Effector CD4-positive, alpha-beta T cell (primary cell): ENCODE measurements around the gene LCN10.

ENCODE experiments used
- DNase-seq: peaks from one replicate; pipeline ENCODE4 v3.0.0-alpha.2; 2020

LCN10 gene

DNA sequence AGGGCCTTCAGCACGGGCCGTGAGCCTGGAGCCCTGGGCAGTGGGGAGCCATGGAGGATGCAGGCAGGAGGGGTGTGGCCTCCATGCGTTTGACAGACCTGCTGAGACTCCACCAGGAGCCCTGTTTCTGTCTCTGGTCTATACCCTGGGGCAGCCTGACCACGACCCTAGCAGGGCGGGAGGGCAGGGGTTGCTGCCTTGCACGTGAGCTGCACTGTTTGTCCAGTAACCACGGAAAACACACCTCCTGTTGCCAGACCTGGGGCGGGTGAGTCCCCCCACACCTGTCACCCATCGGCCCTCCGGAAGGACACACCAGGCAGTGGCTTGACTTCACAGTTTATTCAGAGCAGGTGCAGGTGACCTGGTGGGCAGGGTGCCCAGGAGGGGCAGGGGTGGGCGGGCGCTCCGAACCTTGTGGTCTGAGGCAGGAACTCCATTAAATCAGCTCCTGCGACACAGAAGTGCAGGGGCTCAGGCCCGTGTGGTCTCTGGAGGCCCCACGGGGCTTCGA, 11.4 kb upstream of the LCN10 start:
- DNase-seq, result no peak

DNA sequence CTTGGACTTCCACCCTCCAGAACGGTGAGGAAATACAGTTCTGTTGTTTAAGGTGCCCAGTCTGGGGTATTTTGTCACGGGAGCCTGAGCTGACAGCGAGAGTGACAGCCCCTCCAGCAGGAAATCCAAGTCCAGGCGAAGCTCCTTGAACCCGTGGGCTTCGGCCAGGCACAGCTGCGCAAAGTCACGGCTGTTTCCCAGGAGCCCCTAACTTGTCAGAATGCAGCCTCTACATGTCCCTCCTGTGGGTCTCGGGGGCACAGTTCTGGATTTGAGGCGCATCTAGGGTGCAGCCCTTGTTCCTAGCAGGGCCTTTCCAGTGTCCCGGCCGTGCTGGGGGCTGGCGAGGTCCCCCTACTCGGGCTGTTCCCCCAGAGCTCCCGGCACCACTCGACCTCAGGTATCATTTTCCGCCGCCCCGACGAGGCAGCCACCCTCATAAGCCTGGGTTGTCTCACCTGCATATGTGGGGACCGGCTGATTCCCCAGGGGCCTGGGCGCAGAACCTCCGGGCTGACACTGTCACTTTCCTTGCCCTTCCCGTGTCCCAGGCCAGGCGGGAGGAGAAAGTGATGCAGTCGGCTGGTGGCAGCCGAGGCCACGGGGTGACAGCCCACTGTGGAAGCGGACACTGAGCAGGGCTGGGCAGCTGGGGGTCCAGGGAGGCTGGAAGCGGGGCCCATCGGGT, 10.8 kb upstream of the LCN10 start:
- DNase-seq, result no peak

DNA sequence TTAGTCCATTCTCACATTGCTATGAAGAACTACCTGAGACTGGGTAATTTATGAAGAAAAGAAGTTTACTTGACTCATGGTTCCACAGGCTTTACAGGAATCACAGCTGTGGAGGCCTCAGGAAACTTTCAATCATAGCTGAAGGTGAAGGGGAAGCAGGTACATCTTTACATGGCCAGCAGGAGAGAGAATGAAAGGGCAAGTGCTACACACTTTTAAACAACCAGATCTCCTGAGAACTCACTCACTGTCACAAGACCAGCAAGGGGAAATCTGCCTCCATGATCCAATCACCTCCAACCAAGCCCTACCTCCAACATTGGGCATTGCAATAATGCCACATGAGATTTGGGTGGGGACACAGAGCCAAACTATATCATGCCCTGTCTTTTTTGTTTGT, 9.1 kb upstream of the LCN10 start:
- DNase-seq, result no peak

DNA sequence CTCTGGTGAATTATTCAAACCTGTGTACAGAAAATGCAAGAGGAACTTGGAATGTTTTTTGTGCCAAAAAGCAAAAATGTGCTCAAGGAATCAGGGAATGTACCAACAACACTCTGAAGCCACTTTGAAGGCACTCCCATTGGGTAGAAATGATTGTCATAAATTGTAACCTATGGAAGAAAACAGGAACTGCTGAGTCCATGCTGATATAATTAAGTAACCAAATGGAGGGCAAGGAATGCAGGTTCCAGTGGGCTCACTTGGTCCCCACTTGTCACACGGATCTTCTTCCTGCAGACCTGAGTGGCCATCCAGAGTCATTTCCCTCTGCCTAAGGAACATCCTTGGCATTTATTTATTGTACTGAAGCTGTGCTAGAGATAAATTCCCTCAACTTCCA, 8.5 kb upstream of the LCN10 start:
- no peak for DNase-seq

DNA sequence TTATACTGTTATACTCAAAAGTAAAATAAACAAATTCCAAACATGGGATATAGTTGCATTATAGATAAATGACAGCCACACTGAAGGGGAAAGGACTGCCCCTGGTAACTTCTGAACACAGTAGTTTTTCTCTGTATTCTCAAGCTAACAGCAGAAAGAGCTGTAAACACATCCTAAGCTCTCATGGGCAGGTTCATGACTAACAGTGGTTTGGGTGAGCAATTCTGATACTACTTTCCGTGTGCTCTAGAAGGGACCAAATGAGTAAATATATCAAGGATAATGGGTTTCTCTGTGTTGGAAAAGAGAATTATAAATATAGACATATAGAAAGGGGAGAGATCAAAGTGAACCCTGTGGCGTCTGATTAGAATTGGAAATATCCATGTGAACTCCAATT, 7.8 kb upstream of the LCN10 start:
- DNase-seq, result no peak

DNA sequence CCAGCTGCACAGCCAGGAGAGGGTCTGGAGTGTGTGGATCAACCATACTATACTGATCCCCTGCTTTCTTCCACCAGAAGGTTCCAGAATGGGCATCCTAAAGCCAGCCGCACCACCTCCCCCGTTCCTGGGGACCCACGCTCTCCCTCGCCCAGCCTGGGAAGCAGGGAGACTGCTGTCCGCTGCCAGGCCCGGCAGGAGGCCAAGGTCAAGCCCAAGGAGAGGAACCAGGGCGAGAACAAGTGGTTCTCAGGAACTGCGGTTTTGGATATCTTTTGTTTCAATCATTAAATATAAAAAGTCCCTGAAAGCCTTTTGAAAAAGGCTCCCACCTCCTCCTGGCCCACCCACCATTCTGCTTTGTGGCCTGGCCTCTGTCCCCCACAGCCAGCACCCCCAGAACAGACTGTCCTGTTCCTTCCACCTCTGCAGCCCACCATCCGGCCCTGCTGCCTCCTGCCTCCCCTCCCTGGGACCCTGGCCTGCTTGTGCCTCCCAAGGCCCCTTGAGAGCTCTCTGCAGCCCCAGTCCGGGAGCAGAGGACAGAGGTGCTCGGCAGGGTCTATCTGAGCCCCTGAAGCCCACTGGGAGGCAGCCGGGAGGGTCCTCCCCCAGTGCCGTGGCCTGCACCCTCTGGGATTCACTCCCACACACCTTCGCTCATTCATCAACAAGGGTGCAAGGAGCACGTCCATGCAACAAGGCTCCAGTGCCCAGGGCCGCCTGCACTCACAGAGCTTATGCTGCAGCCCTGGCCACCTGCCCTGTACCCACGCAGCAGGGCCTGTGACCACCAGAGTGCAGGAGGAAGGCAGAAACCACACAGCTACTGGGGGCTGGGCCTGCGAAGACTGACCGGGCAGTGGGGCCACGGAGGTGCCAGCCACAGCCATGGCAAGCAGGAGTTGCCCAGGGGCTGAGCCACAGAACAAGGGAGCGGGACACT, 6.2 kb upstream of the LCN10 start:
- no peak for DNase-seq

DNA sequence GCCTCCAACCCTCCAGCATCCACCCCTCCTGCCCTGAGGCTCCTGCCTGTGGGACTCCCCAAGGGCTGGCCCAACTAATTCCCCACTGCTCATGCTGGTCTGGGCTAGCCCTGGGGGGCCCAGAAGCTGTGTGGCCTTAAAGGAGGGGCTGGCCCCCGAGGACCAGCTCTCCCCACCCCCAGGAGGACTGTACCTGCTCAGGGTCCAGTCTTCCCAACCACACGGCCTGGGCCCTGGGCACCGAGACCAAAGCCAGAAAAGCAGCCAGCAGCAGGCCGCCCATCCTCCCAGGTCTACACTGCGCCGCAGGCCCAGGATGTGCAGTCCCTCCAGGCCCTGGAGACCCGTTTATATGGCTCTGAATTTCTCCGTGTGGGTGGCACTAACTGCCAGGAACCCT, 5.5 kb upstream of the LCN10 start, which contains the start of gene LCN6:
TSS of gene LCN6 (minus strand) at position 325 of the 400 bp plus-strand sequence. CDS start at position 283, 42 bp downstream.
- DNase-seq, result no peak

DNA sequence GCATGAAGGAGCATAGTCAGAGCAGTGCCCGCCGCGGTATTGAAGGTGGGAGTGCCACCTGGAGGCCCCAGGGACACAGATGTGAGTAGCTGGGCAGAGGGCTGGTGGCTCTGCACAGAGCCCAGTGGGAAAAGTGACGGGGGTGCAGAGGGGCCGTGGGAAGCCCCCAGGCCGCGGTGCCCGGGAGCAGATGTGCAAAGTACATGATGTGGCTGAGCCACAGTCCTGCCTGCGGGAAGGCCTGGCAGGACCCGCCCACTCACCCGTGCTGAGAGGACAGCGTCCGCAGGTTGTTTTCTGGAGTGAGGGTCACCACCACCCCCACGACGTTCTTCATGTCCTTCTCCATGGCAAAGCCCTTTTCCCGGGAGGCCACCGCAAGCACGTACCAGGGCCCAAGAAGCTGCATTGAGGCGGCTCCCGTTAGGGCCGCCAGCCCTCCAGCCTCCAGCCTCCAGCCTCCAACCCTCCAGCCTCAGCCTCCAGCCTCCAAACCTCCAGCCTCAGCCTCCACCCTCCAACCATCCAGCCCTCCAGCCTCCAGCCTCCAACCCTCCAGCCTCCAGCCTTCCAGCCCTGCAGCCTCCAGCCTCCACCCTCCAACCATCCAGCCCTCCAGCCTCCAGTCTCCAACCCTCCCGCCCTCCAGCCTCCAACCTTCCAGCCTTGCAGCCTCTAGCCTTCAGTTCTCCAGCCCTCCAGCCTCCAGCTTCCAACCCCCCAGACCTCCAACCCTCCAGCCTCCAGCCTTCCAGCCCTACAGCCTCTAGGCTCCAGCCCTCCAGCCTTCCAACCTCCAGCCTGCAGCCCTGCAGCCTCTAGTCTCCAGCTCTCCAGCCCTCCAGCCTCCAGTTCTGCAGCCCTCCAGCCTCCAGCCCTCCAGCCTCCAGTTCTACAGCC, 4.7 kb upstream of the LCN10 start:
- DNase-seq, result no peak

DNA sequence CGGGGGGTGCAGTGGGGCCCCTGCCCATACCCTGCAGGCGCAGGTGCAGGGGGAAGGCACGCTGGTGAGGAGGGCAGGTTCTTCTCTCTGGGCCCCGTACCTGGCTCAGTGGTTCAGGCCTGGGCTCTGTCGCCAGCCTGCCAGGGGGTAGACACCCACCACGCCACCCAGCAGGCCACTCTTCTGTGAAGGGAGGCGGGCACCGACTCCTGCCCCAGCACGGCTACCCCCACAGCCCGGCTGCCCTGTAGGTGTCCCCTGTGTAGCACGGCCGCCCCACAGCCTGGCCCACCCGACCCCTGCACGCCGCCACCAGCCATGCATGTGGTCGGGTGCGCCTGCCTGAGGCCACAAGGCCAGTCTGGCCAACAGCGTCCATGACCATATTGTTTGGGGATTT, 3.9 kb upstream of the LCN10 start:
- DNase-seq, result no peak

DNA sequence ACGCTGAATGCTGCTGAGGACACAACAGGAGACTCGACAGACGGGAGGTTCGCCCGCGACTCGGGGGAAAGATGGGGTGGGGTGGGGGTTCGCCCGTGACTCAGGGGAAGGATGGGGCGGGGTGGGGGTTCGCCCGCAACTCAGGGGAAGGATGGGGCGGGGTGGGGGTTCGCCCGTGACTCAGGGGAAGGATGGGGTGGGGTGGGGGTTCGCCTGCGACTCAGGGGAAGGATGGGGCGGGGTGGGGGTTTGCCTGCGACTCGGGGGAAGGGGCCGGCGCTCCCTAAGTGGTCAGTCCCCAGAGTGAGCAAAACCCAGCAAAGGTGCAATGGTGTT, 3.4 kb upstream of the LCN10 start:
- DNase-seq, result no peak

DNA sequence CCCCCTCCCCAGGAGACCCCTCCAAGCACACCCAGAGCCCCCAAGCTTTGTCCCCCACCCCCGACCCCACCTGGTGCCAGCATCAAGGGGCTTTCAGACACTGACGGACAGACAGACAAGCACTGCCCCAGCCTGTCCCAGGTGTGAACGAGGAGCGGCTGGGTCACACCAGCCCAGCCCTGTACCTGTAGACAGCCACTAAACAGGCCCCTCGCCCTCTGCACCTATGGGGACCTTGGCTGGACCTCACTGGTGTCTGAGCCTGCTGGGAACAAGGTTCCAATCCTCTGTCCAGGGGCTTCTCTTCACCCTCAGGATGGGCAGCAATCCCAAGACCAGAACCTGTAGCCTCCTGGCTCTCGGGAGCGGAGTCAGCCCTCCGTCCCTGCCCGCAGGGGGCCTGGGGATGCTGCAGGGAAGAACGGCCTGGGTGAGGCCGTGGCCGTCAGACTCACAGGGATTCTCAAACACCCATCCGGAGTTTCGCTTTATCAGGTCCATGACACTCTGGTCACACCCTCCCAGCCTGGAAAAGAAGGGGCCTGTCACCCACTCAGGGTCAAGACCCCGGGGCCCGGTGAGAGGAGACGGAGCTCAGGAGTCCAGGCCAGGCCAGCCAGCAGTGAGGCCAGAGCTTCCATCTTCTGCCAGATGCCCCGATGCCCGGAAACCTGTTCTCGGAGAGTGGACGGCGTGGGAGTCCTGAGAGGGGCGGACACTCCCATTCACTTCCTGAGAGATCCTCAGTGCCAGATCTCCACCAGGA, 2.8 kb upstream of the LCN10 start:
- DNase-seq, result no peak

DNA sequence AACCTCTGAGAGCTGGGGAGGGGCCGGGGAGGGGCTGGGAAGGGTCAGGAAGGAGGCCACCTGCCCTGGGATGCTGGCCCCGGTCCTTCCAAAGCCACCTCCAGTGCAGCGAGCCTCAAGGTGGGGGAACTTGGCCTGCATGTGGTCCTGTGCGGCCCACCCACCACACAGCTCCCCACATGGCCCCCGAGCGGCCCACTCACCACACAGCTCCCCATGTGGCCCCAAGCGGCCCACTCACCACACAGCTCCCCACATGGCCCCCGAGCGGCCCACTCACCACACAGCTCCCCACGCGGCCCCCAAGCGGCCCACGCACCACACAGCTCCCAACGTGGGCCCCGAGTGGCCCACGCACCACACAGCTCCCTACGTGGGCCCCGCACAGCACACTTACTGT, 2.0 kb upstream of the LCN10 start:
- DNase-seq, result no peak

DNA sequence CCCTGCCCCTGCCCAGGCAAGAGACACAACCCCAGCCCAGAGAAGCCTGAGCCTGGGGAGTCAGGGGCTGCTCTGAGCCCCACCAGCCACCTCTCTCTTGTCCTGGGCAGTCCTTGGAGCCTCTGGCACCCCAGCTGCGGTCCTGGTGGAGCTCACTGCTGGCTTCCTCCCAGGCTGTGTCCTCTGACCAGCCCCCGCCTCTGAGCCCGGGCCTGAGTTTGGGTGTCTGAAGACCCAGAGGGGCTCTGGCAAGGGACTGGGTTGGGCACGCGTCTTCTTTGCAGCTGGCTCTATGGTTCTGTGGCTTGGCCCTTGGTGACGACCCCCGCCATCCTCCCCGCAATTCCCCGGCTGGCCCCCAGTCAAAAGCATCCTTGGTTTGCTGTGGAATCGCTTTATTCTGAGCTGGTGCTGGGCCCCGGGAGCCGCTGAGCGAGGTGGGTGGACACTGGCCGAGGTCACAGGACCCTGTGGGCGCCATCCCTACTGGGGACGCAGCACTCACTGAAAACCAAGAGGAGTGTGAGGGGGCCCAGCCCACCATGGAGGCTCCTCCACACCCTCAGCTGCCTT, 985 bp upstream of the LCN10 start:
- DNase-seq, result no peak

DNA sequence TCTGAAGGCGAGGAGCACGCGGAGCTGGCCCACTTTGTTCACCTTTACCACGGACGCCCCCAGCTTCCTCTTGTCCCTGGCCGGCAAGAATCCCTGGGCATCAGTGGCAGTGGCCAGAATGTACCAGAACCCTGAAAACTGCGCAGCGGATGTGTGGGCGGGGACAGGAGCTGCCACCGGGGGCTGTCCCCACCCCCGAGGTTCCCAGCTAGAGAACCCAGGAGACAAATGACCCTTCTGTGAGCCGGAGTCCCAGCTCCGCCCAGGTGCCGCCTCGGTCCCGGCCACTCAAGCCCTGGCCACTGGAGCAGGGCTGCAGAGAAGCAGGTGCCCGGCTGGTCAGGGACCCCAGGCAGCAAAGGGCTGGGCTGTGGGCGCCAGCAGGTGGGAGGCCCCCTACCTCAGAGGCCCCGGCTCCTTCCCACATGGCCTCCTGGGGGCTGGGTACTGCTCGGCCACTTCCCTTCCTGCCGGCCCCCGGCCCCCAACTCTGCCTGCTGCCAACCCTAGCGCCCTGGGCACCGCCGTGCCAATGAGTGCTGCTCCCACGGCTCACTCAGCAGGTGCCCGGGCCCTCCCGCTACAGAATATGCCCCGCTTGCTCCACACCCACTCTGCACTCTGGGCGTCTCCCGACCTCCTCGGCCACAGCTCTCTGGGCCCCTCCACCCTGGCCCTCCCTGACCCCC, 713 bp downstream of the LCN10 start:
- DNase-seq, result no peak

DNA sequence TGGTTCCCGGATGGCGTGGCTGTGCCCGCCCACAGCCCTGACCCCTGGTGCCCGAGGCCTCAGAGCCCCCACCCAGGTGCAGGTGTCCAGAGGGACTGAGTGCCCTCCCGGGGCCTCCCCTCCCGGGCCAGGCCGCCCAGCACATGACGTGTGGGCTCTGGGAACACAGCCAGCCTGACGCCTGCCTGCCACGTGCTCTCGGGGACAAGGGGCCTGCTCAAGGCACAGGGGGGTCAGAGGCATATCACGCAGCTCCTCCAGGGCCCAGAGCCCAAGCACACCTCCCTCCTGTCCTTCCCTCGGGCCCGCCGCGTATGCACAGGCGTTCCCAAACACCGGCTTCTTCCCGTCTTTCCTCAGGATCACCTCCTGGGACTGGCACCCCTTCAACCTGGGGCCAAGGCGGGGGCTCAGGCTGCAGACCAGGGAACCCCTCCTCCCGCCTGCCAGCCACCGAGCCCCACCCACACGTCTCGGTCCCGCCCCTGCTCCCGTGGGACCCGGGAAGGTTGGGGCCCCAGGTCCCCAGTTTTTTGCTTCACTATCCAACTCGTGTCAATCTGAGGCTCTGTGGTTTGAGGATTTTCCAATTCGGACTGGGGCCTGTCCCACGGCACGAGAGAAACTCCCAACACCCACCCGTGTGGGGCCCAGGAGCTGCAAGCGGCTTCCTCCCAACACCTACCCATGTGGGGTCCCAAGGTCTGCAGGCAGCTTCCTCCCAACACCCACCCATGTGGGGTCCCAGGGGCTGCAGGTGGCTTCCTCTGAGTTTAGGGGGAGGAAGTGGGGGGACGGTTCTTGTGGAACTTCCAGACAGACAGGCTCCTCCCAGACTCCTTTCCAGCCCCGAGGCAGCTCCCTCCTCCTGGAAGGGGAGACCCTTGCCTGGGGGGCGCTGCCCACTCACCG, 1.5 kb downstream of the LCN10 start:
- DNase-seq, result no peak

DNA sequence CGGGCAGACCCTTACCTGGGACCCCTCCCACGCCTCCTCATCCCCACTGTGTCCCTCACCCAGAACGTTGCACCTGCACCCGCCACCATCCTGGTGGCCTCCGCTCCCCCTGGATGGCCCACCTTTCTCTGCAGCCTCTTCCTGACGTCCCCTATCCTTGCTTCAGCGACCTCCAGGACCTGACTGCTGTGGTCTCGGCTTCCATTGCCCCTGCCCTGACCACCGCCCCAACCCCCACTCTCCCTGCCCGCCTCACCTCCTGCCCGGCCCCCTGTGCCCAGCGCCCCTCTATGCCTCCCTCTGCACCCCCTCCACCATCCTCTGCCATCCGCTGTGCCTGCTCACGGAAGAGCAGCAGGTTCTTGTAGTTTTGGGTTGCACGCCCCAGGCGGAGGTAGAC, 2.2 kb downstream of the LCN10 start:
- DNase-seq, result no peak

DNA sequence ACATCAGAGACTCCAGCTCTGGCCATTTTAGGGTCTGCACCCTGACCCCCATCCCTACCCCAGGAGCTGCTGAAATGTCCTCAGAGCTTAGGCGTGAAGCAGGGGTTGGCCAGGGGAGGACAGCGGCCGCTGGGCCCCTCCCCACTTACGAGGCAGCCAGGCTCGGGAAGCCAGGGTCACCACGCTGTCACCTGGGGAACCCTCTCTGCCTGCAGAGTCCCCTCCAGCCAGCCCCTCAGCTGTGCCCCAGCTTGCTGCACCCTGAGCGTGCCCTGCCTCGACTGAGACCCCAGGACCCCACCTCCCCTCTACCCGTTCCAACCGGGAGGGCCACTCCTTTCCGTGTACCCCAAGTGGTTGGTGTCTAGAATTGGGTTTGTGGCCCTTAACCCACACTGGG, 2.7 kb downstream of the LCN10 start:
- no peak for DNase-seq

DNA sequence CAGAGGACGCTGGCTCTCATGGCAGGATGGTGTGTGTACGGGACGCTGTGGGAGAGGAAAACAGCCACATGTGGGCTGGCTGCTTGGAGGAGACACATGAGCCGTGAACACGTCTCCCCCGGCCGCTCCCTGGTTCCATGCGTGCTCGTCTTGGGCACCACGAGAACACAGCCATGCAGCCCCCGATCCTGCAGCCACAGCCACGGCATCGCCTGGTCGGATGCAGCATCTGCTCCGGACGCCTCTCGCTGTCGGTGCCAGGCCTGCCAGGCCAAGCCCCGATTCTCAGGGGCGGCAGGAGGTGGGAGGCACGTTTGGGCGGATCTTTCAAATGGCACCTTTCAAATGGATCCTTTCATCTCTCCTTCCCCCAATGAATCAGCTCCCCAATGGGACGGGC, 3.2 kb downstream of the LCN10 start:
- DNase-seq, result no peak

DNA sequence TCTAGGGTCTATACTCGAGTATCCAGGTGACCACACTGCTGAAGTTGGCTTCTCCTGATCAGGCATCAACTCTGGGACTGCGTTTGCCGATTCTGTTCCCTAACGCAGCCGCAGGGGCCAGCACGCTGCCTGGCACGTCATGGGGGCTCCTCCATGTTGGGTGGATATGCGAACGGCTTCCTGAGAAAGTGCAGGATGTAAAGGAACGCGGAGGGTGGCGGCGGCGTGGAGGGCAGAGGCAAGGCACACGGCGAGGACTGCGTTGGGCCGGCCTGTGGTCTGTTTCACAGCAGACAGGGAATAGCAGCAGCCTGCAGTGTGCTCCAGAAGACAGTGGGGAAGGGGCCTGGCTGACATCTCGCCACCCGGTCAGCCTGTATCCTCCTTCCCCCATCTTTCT, 3.8 kb downstream of the LCN10 start:
- DNase-seq, result no peak

DNA sequence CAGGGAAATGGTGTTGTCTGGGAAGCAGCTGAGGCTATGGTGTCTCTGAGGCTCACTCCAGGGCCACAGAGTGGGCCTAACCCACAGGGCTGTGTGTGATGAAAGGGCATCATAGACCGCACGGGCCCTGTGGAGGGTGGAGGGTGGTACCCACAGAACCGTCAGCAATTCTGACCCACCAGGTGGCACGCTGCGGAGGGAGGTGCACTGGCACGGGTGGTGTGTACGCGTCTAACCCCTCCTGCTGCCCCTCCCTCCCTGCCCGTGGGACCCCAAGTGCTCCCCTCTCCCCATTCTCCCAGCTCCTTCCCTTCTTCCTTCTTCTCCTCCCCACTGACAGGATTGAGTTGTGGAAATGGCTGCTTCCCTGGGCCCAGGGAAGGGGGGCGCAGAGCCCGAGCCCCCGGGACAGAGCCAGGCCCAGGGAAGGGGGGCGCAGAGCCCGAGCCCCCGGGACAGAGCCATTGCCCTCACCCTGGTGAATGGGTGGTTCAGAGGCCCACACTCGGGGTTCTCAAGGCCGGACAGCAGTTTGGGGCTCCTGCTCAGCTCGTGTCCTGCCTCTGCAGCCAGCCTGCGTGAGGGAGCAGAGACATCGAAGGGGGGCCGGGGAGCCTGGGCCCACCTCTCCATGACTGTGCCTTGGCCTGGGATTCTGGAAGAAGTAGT, 6.8 kb downstream of the LCN10 start:
- DNase-seq, result no peak
